GM21717 (cell line): Measurements from ENCODE around the gene TTLL11.

Source experiments
- ATAC-seq: cut with Tn5 transposase; IDR thresholded peaks from one replicate; pipeline ENCODE4 v1.9.1; 2021; ENCODE audit warnings: mild to moderate bottlenecking, moderate library complexity; ENCODE audit not compliant: unreplicated experiment

TTLL11 gene

GRCh38 chr9:121861501-121862180 lies 231.5 kb downstream of the TTLL11 start:
- ATAC-seq, result no peak

- ATAC-seq, result no peak
Measured at GRCh38 chr9:121860744-121861143, 232.4 kb downstream of the TTLL11 start.

GRCh38 chr9:121860213-121860612 lies 232.9 kb downstream of the TTLL11 start:
- no peak for ATAC-seq

GRCh38 chr9:121859646-121860045 lies 233.5 kb downstream of the TTLL11 start:
- ATAC-seq, result no peak

- ATAC-seq, result no peak
Measured at GRCh38 chr9:121858788-121859187, 234.3 kb downstream of the TTLL11 start.

GRCh38 chr9:121857928-121858327 lies 235.2 kb downstream of the TTLL11 start:
- ATAC-seq, result no peak

GRCh38 chr9:121855476-121855875 lies 237.6 kb downstream of the TTLL11 start:
- ATAC-seq, result no peak

- ATAC-seq, result no peak
Measured at GRCh38 chr9:121853617-121854395, 239.3 kb downstream of the TTLL11 start.

- ATAC-seq, result no peak
Measured at GRCh38 chr9:121852651-121853616, 240.2 kb downstream of the TTLL11 start.

- ATAC-seq, result no peak
Measured at GRCh38 chr9:121852241-121852640, 240.9 kb downstream of the TTLL11 start.

- ATAC-seq, result no peak
Measured at GRCh38 chr9:121851641-121852091, 241.4 kb downstream of the TTLL11 start.

- no peak for ATAC-seq
Measured at GRCh38 chr9:121850366-121850765, 242.7 kb downstream of the TTLL11 start.

- ATAC-seq, result no peak
Measured at GRCh38 chr9:121849554-121849953, 243.6 kb downstream of the TTLL11 start.

GRCh38 chr9:121844562-121844961 lies 248.5 kb downstream of the TTLL11 start:
- ATAC-seq, result no peak

GRCh38 chr9:121844098-121844497 lies 249.0 kb downstream of the TTLL11 start:
- no peak for ATAC-seq

GRCh38 chr9:121842612-121842978 lies 250.5 kb downstream of the TTLL11 start:
- ATAC-seq, result no peak

- no peak for ATAC-seq
Measured at GRCh38 chr9:121841771-121842611, 251.1 kb downstream of the TTLL11 start.

- ATAC-seq, result no peak
Measured at GRCh38 chr9:121840838-121841760, 252.0 kb downstream of the TTLL11 start.
